Osteocyte (in vitro differentiated cells): Measurements from ENCODE around the gene PIP4P1. TPM values are rescaled to one million over a fixed set of nuclear protein-coding genes. Genes with fewer than 3 reads are reported as not detected.

Experiments
- DNase-seq: peaks from one replicate; pipeline ENCODE4 v3.0.0; 2021; ENCODE audit warnings: mixed read lengths; ENCODE audit not compliant: unreplicated experiment; ENCODE audit errors: extremely low spot score
- H3K27ac Mint-ChIP-seq: one replicate; pipeline ENCODE4 v1.8.0; 2021; ENCODE audit warnings: mild to moderate bottlenecking, mixed read lengths; ENCODE audit not compliant: unreplicated experiment
- H3K27me3 Mint-ChIP-seq: one replicate; pipeline ENCODE4 v1.8.0; 2021; ENCODE audit warnings: mixed read lengths; ENCODE audit not compliant: unreplicated experiment
- H3K36me3 Mint-ChIP-seq: one replicate; pipeline ENCODE4 v1.8.0; 2021; ENCODE audit warnings: mixed read lengths; ENCODE audit not compliant: unreplicated experiment
- H3K4me1 Mint-ChIP-seq: one replicate; pipeline ENCODE4 v1.8.0; 2021; ENCODE audit warnings: mixed read lengths; ENCODE audit not compliant: unreplicated experiment
- H3K4me3 Mint-ChIP-seq: one replicate; pipeline ENCODE4 v1.8.0; 2021; ENCODE audit warnings: mild to moderate bottlenecking, moderate library complexity, mixed read lengths; ENCODE audit not compliant: unreplicated experiment
- H3K9me3 Mint-ChIP-seq: one replicate; pipeline ENCODE4 v1.8.0; 2021; ENCODE audit warnings: mixed read lengths; ENCODE audit not compliant: unreplicated experiment
- CTCF ChIP-seq: fragments of 200-600 bp; sonication (generic); IDR thresholded peaks from 2 replicates; pipeline ENCODE4 v1.5.0; 2021; ENCODE audit warnings: antibody characterized with exemption, mild to moderate bottlenecking, moderate library complexity
- total RNA-seq: library from RNA; stranded (reverse); gene quantifications from 2 replicates; pipeline ENCODE4 v1.2.1, GENCODE V29; 2021

Gene PIP4P1
- total RNA-seq, 1 donor from 2014 or later, result 36.8 TPM

- H3K27ac Mint-ChIP-seq, result no peak overlapping the region
- DNase-seq, result no peak
- H3K36me3 Mint-ChIP-seq, result no peaks in the 10 kb centered on the region
- H3K27me3 Mint-ChIP-seq, result no peaks in the 10 kb centered on the region
- no peaks in the 10 kb centered on the region for H3K4me1 Mint-ChIP-seq
- no peak overlapping the region for H3K4me3 Mint-ChIP-seq
- no peak for TF ChIP-seq CTCF
- no peaks in the 10 kb centered on the region for H3K9me3 Mint-ChIP-seq
These were observed 41.8 kb downstream of the PIP4P1 start for GRCh38 chr14:20419419-20419818.

GRCh38 chr14:20418501-20418909 lies 42.7 kb downstream of the PIP4P1 start:
- H3K9me3 Mint-ChIP-seq, result no peaks in the 10 kb centered on the region
- peaks cover 4% of the 10 kb centered on the region for H3K4me1 Mint-ChIP-seq
- no peaks in the 10 kb centered on the region for H3K27me3 Mint-ChIP-seq
- no peak overlapping the region for H3K4me3 Mint-ChIP-seq
- H3K27ac Mint-ChIP-seq, result no peak overlapping the region
- no peak for DNase-seq
- H3K36me3 Mint-ChIP-seq, result no peaks in the 10 kb centered on the region
- no peak for TF ChIP-seq CTCF

- peaks cover 7% of the 10 kb centered on the region for H3K4me1 Mint-ChIP-seq
- no peak for DNase-seq
- no peaks in the 10 kb centered on the region for H3K9me3 Mint-ChIP-seq
- H3K36me3 Mint-ChIP-seq, result no peaks in the 10 kb centered on the region
- TF ChIP-seq CTCF, result no peak
- H3K4me3 Mint-ChIP-seq, result no peak overlapping the region
- no peak overlapping the region for H3K27ac Mint-ChIP-seq
- H3K27me3 Mint-ChIP-seq, result no peaks in the 10 kb centered on the region
These were observed 43.7 kb downstream of the PIP4P1 start for GRCh38 chr14:20417250-20418186.

GRCh38 chr14:20416223-20416622 lies 45.0 kb downstream of the PIP4P1 start:
- no peak for DNase-seq
- no peaks in the 10 kb centered on the region for H3K36me3 Mint-ChIP-seq
- H3K4me3 Mint-ChIP-seq, result no peak overlapping the region
- H3K9me3 Mint-ChIP-seq, result no peaks in the 10 kb centered on the region
- peaks cover 16% of the 10 kb centered on the region for H3K4me1 Mint-ChIP-seq
- TF ChIP-seq CTCF, result no peak
- no peak overlapping the region for H3K27ac Mint-ChIP-seq
- no peaks in the 10 kb centered on the region for H3K27me3 Mint-ChIP-seq

GRCh38 chr14:20415782-20416206 lies 45.4 kb downstream of the PIP4P1 start:
- no peak for DNase-seq
- Mint-ChIP-seq H3K4me3 (no peak overlapping the region), H3K27me3 (no peaks in the 10 kb centered on the region), H3K36me3 (no peaks in the 10 kb centered on the region), H3K27ac (peak overlapping the region; percentile 2), H3K9me3 (no peaks in the 10 kb centered on the region), H3K4me1 (peaks cover 19% of the 10 kb centered on the region)
- TF ChIP-seq CTCF, result peak; percentile 62
